ENCODE data around the gene CNOT3.

The CNOT3 gene

GRCh38 chr19:54142166-54142780, 4.7 kb downstream of the CNOT3 start:
- Histone ChIP-seq H3K4me3 (ENCODE audit: low read depth, low read length) (no peak overlapping the region), H3K27ac (no peak overlapping the region), H2AFZ (no peak overlapping the region), H3K9me3 (ENCODE audit: control insufficient read depth, low read length) (no peaks in the 10 kb centered on the region), H3K36me3 (ENCODE audit: control insufficient read depth, insufficient read depth, low read length) (no peaks in the 10 kb centered on the region), H3K79me2 (peaks cover 18% of the 10 kb centered on the region), H3K4me2 (ENCODE audit: low read length) (no peak overlapping the region), H3K4me1 (no peaks in the 10 kb centered on the region), H3K27me3 (ENCODE audit: control insufficient read depth, insufficient read depth, low read length) (no peaks in the 10 kb centered on the region), H3K9ac (no peak overlapping the region)
- TF ChIP-seq CTCF (IDR thresholded peaks at IDR 0.05) = no peak

GRCh38 chr19:54145541-54146158, 8.1 kb downstream of the CNOT3 start:
- Histone ChIP-seq H2AFZ (no peak overlapping the region), H3K4me2 (ENCODE audit: low read length) (no peak overlapping the region), H3K27ac (no peak overlapping the region), H3K4me1 (no peaks in the 10 kb centered on the region), H3K36me3 (ENCODE audit: control insufficient read depth, insufficient read depth, low read length) (no peaks in the 10 kb centered on the region), H3K27me3 (ENCODE audit: control insufficient read depth, insufficient read depth, low read length) (no peaks in the 10 kb centered on the region), H3K9ac (no peak overlapping the region), H3K9me3 (ENCODE audit: control insufficient read depth, low read length) (no peaks in the 10 kb centered on the region), H3K79me2 (peaks cover 4% of the 10 kb centered on the region), H3K4me3 (ENCODE audit: low read depth, low read length) (no peak overlapping the region)
- TF ChIP-seq CTCF (IDR thresholded peaks at IDR 0.05) = no peak

- Histone ChIP-seq H3K27me3 (ENCODE audit: control insufficient read depth, insufficient read depth, low read length) (no peaks in the 10 kb centered on the region), H3K27ac (no peak overlapping the region)
These were observed 10.1 kb downstream of the CNOT3 start for GRCh38 chr19:54147676-54148075.

GRCh38 chr19:54148158-54148557, 10.6 kb downstream of the CNOT3 start:
- Histone ChIP-seq H3K9me3 (ENCODE audit: control insufficient read depth, low read length) (no peaks in the 10 kb centered on the region), H3K4me2 (ENCODE audit: low read length) (no peak overlapping the region), H3K4me1 (no peaks in the 10 kb centered on the region), H3K4me3 (ENCODE audit: low read depth, low read length) (no peak overlapping the region), H3K9ac (no peak overlapping the region), H2AFZ (no peak overlapping the region), H3K27me3 (ENCODE audit: control insufficient read depth, insufficient read depth, low read length) (no peaks in the 10 kb centered on the region), H3K79me2 (no peaks in the 10 kb centered on the region), H3K36me3 (ENCODE audit: control insufficient read depth, insufficient read depth, low read length) (no peaks in the 10 kb centered on the region), H3K27ac (no peak overlapping the region)
- no peak for TF ChIP-seq CTCF (IDR thresholded peaks at IDR 0.05)

More at GRCh38 chr19:54147676-54148075, 10.1 kb downstream of the CNOT3 start:
- H3K4me1 ChIP-seq = no peaks in the 10 kb centered on the region
- H3K9ac ChIP-seq = no peak overlapping the region
- no peaks in the 10 kb centered on the region for H3K79me2 ChIP-seq
- no peaks in the 10 kb centered on the region for H3K9me3 ChIP-seq (ENCODE audit: control insufficient read depth, low read length)
- H3K4me2 ChIP-seq (ENCODE audit: low read length) = no peak overlapping the region
- H2AFZ ChIP-seq = no peak overlapping the region
- H3K4me3 ChIP-seq (ENCODE audit: low read depth, low read length) = no peak overlapping the region
- TF ChIP-seq CTCF (IDR thresholded peaks at IDR 0.05) = no peak
- no peaks in the 10 kb centered on the region for H3K36me3 ChIP-seq (ENCODE audit: control insufficient read depth, insufficient read depth, low read length)

Data from parathyroid adenoma (tissue), 2 donors.